ENCODE measurements around the gene RTL9. TPM values are rescaled to one million over a fixed set of nuclear protein-coding genes. Genes with fewer than 3 reads are reported as not detected.
"Not testable (repeated sequence)": the region's sequence is repeated elsewhere in the genome, so short reads cannot be mapped to it uniquely, and the experiment has no call there.

The RTL9 gene
- total RNA-seq, 1 donor from 2014 or later, result not detected

GRCh38 chrX:110402091-110402849 lies 43.6 kb downstream of the RTL9 start:
- DNase-seq (ENCODE audit: low spot score), result no peak
- no peaks in the 10 kb centered on the region for H3K9me3 Mint-ChIP-seq
- H3K4me3 Mint-ChIP-seq (ENCODE audit: low read depth), result no peak overlapping the region
- peaks cover 5% of the 10 kb centered on the region for H3K27me3 Mint-ChIP-seq (ENCODE audit: low read depth)
- H3K36me3 Mint-ChIP-seq (ENCODE audit: low read depth), result no peaks in the 10 kb centered on the region
- H3K4me1 Mint-ChIP-seq (ENCODE audit: low read depth), result no peaks in the 10 kb centered on the region
- intact Hi-C loops (cut with micrococcal nuclease), result no loop called here
- H3K27ac Mint-ChIP-seq, result no peak overlapping the region

GRCh38 chrX:110402850-110403221 lies 44.2 kb downstream of the RTL9 start:
- Mint-ChIP-seq H3K4me1 (ENCODE audit: low read depth) (no peaks in the 10 kb centered on the region), H3K27me3 (ENCODE audit: low read depth) (peaks cover 5% of the 10 kb centered on the region), H3K27ac (no peak overlapping the region), H3K4me3 (ENCODE audit: low read depth) (no peak overlapping the region), H3K36me3 (ENCODE audit: low read depth) (no peaks in the 10 kb centered on the region), H3K9me3 (no peaks in the 10 kb centered on the region)
- no peak for DNase-seq (ENCODE audit: low spot score)
- intact Hi-C loops (cut with micrococcal nuclease), result no loop called here

- Mint-ChIP-seq H3K4me3 (ENCODE audit: low read depth) (no peak overlapping the region), H3K27ac (no peak overlapping the region), H3K9me3 (no peaks in the 10 kb centered on the region), H3K4me1 (ENCODE audit: low read depth) (no peaks in the 10 kb centered on the region), H3K27me3 (ENCODE audit: low read depth) (peaks cover 5% of the 10 kb centered on the region), H3K36me3 (ENCODE audit: low read depth) (no peaks in the 10 kb centered on the region)
- intact Hi-C loops (cut with micrococcal nuclease), result no loop called here
- DNase-seq (ENCODE audit: low spot score), result no peak
Measured at GRCh38 chrX:110403441-110404238, 45.0 kb downstream of the RTL9 start.

- intact Hi-C loops (cut with micrococcal nuclease), result no loop called here
- no peaks in the 10 kb centered on the region for H3K4me1 Mint-ChIP-seq (ENCODE audit: low read depth)
- H3K27me3 Mint-ChIP-seq (ENCODE audit: low read depth), result peaks cover 5% of the 10 kb centered on the region
- H3K9me3 Mint-ChIP-seq, result no peaks in the 10 kb centered on the region
- DNase-seq (ENCODE audit: low spot score), result no peak
- H3K27ac Mint-ChIP-seq, result no peak overlapping the region
- no peak overlapping the region for H3K4me3 Mint-ChIP-seq (ENCODE audit: low read depth)
- no peaks in the 10 kb centered on the region for H3K36me3 Mint-ChIP-seq (ENCODE audit: low read depth)
Measured at GRCh38 chrX:110404376-110404775, 45.7 kb downstream of the RTL9 start.

- intact Hi-C loops (cut with micrococcal nuclease); H3K9me3 Mint-ChIP-seq; H3K4me3 Mint-ChIP-seq (ENCODE audit: low read depth): not testable (repeated sequence)
Measured at GRCh38 chrX:110406250-110406649, 47.6 kb downstream of the RTL9 start.

GRCh38 chrX:110406822-110407221 lies 48.2 kb downstream of the RTL9 start:
- Mint-ChIP-seq H3K27ac (no peak overlapping the region), H3K9me3 (no peaks in the 10 kb centered on the region), H3K4me3 (ENCODE audit: low read depth) (no peak overlapping the region), H3K4me1 (ENCODE audit: low read depth) (peaks cover 4% of the 10 kb centered on the region), H3K27me3 (ENCODE audit: low read depth) (peaks cover 3% of the 10 kb centered on the region), H3K36me3 (ENCODE audit: low read depth) (no peaks in the 10 kb centered on the region)
- intact Hi-C loops (cut with micrococcal nuclease), result no loop called here
- DNase-seq (ENCODE audit: low spot score), result no peak

More at GRCh38 chrX:110406250-110406649, 47.6 kb downstream of the RTL9 start:
- H3K27me3 Mint-ChIP-seq (ENCODE audit: low read depth); H3K36me3 Mint-ChIP-seq (ENCODE audit: low read depth); H3K27ac Mint-ChIP-seq; H3K4me1 Mint-ChIP-seq (ENCODE audit: low read depth); DNase-seq (ENCODE audit: low spot score): not testable (repeated sequence)

GRCh38 chrX:110407910-110408545 lies 49.4 kb downstream of the RTL9 start:
- peak; percentile 10 for DNase-seq (ENCODE audit: low spot score)
- no peak overlapping the region for H3K4me3 Mint-ChIP-seq (ENCODE audit: low read depth)
- peaks cover 4% of the 10 kb centered on the region for H3K4me1 Mint-ChIP-seq (ENCODE audit: low read depth)
- no peak overlapping the region for H3K27ac Mint-ChIP-seq
- H3K36me3 Mint-ChIP-seq (ENCODE audit: low read depth), result no peaks in the 10 kb centered on the region
- H3K27me3 Mint-ChIP-seq (ENCODE audit: low read depth), result peaks cover 2% of the 10 kb centered on the region
- intact Hi-C loops (cut with micrococcal nuclease), result loop anchor here (1.0 kb wide), 2 partner anchors 248 to 252 kb away; no protein-coding TSS in a partner anchor
- no peaks in the 10 kb centered on the region for H3K9me3 Mint-ChIP-seq

Other genes starting within 250 kb of the RTL9 start
- 10.6 and 12.3 TPM in 2 replicates for gene AMMECR1, start 40.8 kb upstream of the RTL9 start, total RNA-seq